ENCODE results near the gene UBE2O. TPM values are rescaled to one million over a fixed set of nuclear protein-coding genes. Genes with fewer than 3 reads are reported as not detected.

UBE2O gene
- total RNA-seq, 2 experiments from 2014 or later = 43.4 to 79.6 TPM

DNA sequence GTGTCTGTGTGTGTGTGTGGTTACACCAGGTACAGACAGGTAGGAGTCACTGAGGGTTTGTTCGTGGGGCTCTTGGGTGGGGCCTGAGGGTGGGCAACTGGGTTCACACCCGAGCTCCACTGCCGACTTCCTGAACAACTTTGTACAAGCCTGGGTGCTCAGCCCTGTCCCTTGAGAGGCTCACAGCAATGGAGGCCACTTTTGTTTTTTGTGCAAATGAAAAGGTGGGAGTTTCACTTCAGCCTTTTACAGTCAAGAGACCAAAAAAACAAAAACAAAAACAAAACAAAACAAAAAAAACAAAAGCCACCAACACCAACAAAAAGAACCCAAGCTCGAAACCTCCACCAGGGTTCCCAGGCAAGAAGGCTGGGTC is 45.9 kb upstream of the UBE2O start:
- no TSS peak for BruUV-seq (replicated peaks)
- POLR2A ChIA-PET = interaction anchor here (0.5 to 8.2 kb wide), 9 partner anchors 13 to 541 kb away, joined by 3 to 57 read pairs (median 4); no protein-coding TSS in a partner anchor
- CTCF ChIA-PET (ENCODE audit: unreplicated experiment) = interaction anchor here (0.5 to 1.9 kb wide), 6 partner anchors 13 to 1182 kb away, joined by 3 to 9 read pairs (median 4); no protein-coding TSS in a partner anchor
- Histone ChIP-seq H3K36me3 (ENCODE audit: insufficient read depth, low read length) (peaks cover 21% of the 10 kb centered on the region; the same call in 1 of the 2 replicates), H3K27ac (ENCODE audit: low read depth, low read length, poor library complexity, severe bottlenecking) (peak overlapping the region; percentile 83), H3K4me1 (ENCODE audit: insufficient read depth, low read length, poor library complexity, severe bottlenecking) (peaks cover 84% of the 10 kb centered on the region), H3K9me2 (ENCODE audit: insufficient read depth, low read length) (no peaks in the 10 kb centered on the region), H4K20me1 (ENCODE audit: insufficient read depth, low read length) (no peaks in the 10 kb centered on the region), H3K4me3 (ENCODE audit: low read depth, low read length, poor library complexity, severe bottlenecking) (peak overlapping the region; percentile 96), H3K79me2 (ENCODE audit: insufficient read depth, low read depth, low read length) (peaks cover 49% of the 10 kb centered on the region), H2AFZ (ENCODE audit: low read length) (no peak overlapping the region), H3K9me3 (ENCODE audit: low read length) (no peaks in the 10 kb centered on the region), H3K4me2 (ENCODE audit: low read length) (peak overlapping the region; percentile 98)
- TF ChIP-seq EZH2phosphoT487 (IDR thresholded peaks at IDR 0.05; ENCODE audit: borderline replicate concordance, low read depth, low read length) = no peak
- intact Hi-C loops (cut with micrococcal nuclease; ENCODE audit: unreplicated experiment) = loop anchor here (10.0 kb wide), 2 partner anchors 234 to 946 kb away; partner anchors contain the start of gene UBALD2
- DNase-seq (ENCODE audit: low spot score) = peak; percentile 86

DNA sequence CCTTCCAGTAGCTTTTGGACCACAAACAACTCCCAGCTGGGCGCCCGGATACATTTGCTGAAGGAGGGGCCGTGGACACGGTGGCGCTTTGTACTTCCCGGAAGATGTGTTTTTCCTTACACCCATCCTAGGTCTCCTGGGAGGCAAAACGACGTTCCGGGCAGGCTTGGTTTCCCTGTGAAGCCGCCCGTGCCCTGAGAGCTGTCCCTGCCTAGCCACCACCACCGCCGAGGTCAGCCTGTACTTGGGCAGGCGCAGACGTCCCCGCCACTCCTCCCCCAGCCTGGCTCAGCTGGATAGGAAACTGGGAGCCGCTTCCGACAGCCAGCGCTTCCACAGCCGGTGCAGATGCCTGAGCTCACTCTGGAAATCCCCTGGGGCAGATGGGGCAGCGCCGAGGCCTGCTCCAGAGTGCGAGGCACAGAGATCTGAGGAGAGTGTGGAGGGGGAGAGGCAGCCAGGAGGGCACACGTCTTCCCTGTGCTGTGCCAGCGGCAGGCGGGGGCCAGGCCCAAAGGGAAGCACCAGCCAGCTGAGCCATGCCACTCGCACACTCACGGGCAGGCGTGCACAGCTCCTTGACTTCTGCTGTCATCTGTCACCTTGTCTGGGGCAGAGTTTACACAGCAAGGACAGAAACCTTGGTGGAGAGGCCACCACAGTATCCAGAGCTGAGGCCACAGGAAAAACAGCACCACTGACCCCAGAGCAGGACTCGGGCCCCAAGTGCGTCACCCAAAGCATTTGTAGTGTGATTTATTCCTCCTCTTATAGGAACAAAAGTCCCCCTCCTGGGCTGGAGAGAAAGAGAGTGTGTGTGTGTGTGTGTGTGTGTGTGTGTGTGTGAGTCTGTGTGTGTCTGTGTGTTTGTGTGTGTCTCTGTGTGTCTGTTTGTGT is 45.3 kb upstream of the UBE2O start:
- peak overlapping the region; percentile 96 for H3K4me3 ChIP-seq (ENCODE audit: low read depth, low read length, poor library complexity, severe bottlenecking)
- no peak overlapping the region for H2AFZ ChIP-seq (ENCODE audit: low read length)
- H3K4me2 ChIP-seq (ENCODE audit: low read length) = peak overlapping the region; percentile 98
- H3K9me2 ChIP-seq (ENCODE audit: insufficient read depth, low read length) = no peaks in the 10 kb centered on the region
- peaks cover 49% of the 10 kb centered on the region for H3K79me2 ChIP-seq (ENCODE audit: insufficient read depth, low read depth, low read length)
- TF ChIP-seq EZH2phosphoT487 (IDR thresholded peaks at IDR 0.05; ENCODE audit: borderline replicate concordance, low read depth, low read length) = no peak
- TF ChIP-seq, protein P1, sequence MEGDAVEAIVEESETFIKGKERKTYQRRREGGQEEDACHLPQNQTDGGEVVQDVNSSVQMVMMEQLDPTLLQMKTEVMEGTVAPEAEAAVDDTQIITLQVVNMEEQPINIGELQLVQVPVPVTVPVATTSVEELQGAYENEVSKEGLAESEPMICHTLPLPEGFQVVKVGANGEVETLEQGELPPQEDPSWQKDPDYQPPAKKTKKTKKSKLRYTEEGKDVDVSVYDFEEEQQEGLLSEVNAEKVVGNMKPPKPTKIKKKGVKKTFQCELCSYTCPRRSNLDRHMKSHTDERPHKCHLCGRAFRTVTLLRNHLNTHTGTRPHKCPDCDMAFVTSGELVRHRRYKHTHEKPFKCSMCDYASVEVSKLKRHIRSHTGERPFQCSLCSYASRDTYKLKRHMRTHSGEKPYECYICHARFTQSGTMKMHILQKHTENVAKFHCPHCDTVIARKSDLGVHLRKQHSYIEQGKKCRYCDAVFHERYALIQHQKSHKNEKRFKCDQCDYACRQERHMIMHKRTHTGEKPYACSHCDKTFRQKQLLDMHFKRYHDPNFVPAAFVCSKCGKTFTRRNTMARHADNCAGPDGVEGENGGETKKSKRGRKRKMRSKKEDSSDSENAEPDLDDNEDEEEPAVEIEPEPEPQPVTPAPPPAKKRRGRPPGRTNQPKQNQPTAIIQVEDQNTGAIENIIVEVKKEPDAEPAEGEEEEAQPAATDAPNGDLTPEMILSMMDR (conservative IDR thresholded peaks at IDR 0.05; ENCODE audit: low read length) = no peak
- BruUV-seq (replicated peaks) = no TSS peak
- intact Hi-C loops (cut with micrococcal nuclease; ENCODE audit: unreplicated experiment) = loop anchor here (10.0 kb wide), 2 partner anchors 233 to 947 kb away; partner anchors contain the start of gene UBALD2
- DNase-seq (ENCODE audit: low spot score) = no peak
- H4K20me1 ChIP-seq (ENCODE audit: insufficient read depth, low read length) = no peaks in the 10 kb centered on the region
- POLR2A ChIA-PET = interaction anchor here (0.6 to 8.2 kb wide), 9 partner anchors 17 to 233 kb away, joined by 3 to 57 read pairs (median 4); no protein-coding TSS in a partner anchor
- H3K27ac ChIP-seq (ENCODE audit: low read depth, low read length, poor library complexity, severe bottlenecking) = peak overlapping the region; percentile 83
- H3K9me3 ChIP-seq (ENCODE audit: low read length) = no peaks in the 10 kb centered on the region
- peaks cover 21% of the 10 kb centered on the region; the same call in 1 of the 2 replicates for H3K36me3 ChIP-seq (ENCODE audit: insufficient read depth, low read length)
- peaks cover 86% of the 10 kb centered on the region for H3K4me1 ChIP-seq (ENCODE audit: insufficient read depth, low read length, poor library complexity, severe bottlenecking)
- CTCF ChIA-PET (ENCODE audit: unreplicated experiment) = interaction anchor here (0.5 to 1.9 kb wide), 5 partner anchors 13 to 1181 kb away, joined by 3 to 9 read pairs (median 4); no protein-coding TSS in a partner anchor

DNA sequence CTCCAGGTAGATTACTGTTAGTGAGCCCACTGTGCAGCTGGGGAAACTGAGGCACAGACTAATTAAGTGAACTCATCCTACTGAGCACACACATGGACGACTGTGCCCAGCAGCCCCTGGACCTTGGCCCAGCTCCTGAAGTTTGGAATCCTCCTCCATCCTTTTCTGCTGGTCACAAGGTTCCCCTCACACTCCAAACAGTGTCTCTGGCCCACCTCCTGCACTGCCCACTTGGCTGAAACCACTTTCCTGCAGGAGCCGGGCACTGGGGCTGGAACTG is 44.7 kb upstream of the UBE2O start:
- no peak for TF ChIP-seq EZH2phosphoT487 (IDR thresholded peaks at IDR 0.05; ENCODE audit: borderline replicate concordance, low read depth, low read length)
- TF ChIP-seq, protein P1 (conservative IDR thresholded peaks at IDR 0.05; ENCODE audit: low read length) = no peak
- peaks cover 49% of the 10 kb centered on the region for H3K79me2 ChIP-seq (ENCODE audit: insufficient read depth, low read depth, low read length)
- H3K27ac ChIP-seq (ENCODE audit: low read depth, low read length, poor library complexity, severe bottlenecking) = peak overlapping the region; percentile 83
- POLR2A ChIA-PET = interaction anchor here (1.2 to 8.2 kb wide), 3 partner anchors 16 to 73 kb away, joined by 3 to 57 read pairs (median 4); no protein-coding TSS in a partner anchor
- CTCF ChIA-PET (ENCODE audit: unreplicated experiment) = interaction anchor here (0.7 kb wide), 1 partner anchor 12 kb away, joined by 3 read pairs; no protein-coding TSS in a partner anchor
- H3K4me1 ChIP-seq (ENCODE audit: insufficient read depth, low read length, poor library complexity, severe bottlenecking) = peaks cover 86% of the 10 kb centered on the region
- H2AFZ ChIP-seq (ENCODE audit: low read length) = no peak overlapping the region
- no peaks in the 10 kb centered on the region for H3K9me2 ChIP-seq (ENCODE audit: insufficient read depth, low read length)
- peak overlapping the region; percentile 96 for H3K4me3 ChIP-seq (ENCODE audit: low read depth, low read length, poor library complexity, severe bottlenecking)
- H3K36me3 ChIP-seq (ENCODE audit: insufficient read depth, low read length) = peaks cover 21% of the 10 kb centered on the region; the same call in 1 of the 2 replicates
- no peaks in the 10 kb centered on the region for H3K9me3 ChIP-seq (ENCODE audit: low read length)
- no TSS peak for BruUV-seq (replicated peaks)
- H3K4me2 ChIP-seq (ENCODE audit: low read length) = peak overlapping the region; percentile 98
- DNase-seq (ENCODE audit: low spot score) = no peak
- intact Hi-C loops (cut with micrococcal nuclease; ENCODE audit: unreplicated experiment) = loop anchor here (10.0 kb wide), 2 partner anchors 233 to 947 kb away; partner anchors contain the start of gene UBALD2
- H4K20me1 ChIP-seq (ENCODE audit: insufficient read depth, low read length) = no peaks in the 10 kb centered on the region
